ENCODE data around the gene LITAF.

LITAF gene

GRCh38 chr16:11613381-11614303, 26.9 kb upstream of the LITAF start:
- DNase-seq (ENCODE audit: insufficient read length, low spot score) (no peak), FAIRE-seq (no peak)
- no peak for TF ChIP-seq CTCF (IDR thresholded peaks at IDR 0.05; ENCODE audit: insufficient read depth, missing control alignments)

GRCh38 chr16:11612665-11613025, 25.9 kb upstream of the LITAF start:
- no peak for TF ChIP-seq CTCF (IDR thresholded peaks at IDR 0.05; ENCODE audit: insufficient read depth, missing control alignments)
- FAIRE-seq (no peak), DNase-seq (ENCODE audit: insufficient read length, low spot score) (no peak)

GRCh38 chr16:11611871-11612664, 25.3 kb upstream of the LITAF start:
- no peak for DNase-seq (ENCODE audit: insufficient read length, low spot score)
- no peak for TF ChIP-seq CTCF (IDR thresholded peaks at IDR 0.05; ENCODE audit: insufficient read depth, missing control alignments)
- no peak for FAIRE-seq

GRCh38 chr16:11610580-11610979, 23.9 kb upstream of the LITAF start:
- no peak for FAIRE-seq
- no peak for DNase-seq (ENCODE audit: insufficient read length, low spot score)
- TF ChIP-seq CTCF (IDR thresholded peaks at IDR 0.05; ENCODE audit: insufficient read depth, missing control alignments): no peak

GRCh38 chr16:11610121-11610505, 23.4 kb upstream of the LITAF start:
- FAIRE-seq (no peak), DNase-seq (ENCODE audit: insufficient read length, low spot score) (no peak)
- TF ChIP-seq CTCF (IDR thresholded peaks at IDR 0.05; ENCODE audit: insufficient read depth, missing control alignments): no peak

- TF ChIP-seq CTCF (IDR thresholded peaks at IDR 0.05; ENCODE audit: insufficient read depth, missing control alignments): no peak
- DNase-seq (ENCODE audit: insufficient read length, low spot score) (no peak), FAIRE-seq (no peak)
Observed at GRCh38 chr16:11609474-11610120, 22.9 kb upstream of the LITAF start.
